Stimulated activated CD4-positive, alpha-beta T cell treated with anti-CD3 and anti-CD28 coated beads, Interleukin-4, amount 100 ng/mL, for 48 hours (primary cell): ENCODE results near the gene STK17B.

ENCODE experiments used
- DNase-seq, 2 donors: peaks; one replicate each; pipeline ENCODE4 v3.0.0-alpha.2; 2020; ENCODE audit warnings: low read depth in 2 of 2

Gene STK17B

DNA sequence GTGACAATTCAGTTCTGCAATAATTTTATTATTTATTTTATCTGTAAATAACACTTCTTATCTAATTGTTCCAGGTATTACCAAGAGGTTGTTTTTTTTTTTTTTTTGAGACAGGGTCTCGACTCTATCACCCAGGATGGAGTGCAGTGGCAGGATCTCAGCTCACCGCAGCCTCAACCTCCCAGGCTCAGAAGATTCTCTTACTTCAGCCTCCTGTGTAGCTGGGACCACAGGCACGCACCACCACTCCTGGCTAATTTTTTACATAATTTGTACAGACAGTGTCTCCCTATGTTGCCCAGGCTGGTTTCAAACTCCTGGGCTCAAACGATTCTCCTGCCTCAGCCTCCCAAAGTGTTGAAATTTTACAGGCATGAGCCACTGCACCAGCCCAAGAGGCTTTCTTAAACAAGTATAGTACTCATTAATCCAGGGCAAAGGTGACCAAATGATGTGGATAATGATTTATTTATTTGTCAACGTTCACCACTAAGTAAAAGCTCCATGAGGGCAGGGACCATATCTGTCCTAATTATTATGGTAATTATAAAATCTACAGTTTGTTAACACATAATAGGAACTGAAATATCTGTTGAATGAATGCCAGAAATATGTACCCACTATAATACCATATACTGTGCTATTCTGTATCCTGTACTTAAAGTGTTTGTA lies 12.0 kb downstream of the STK17B start:
- no peak for DNase-seq

DNA sequence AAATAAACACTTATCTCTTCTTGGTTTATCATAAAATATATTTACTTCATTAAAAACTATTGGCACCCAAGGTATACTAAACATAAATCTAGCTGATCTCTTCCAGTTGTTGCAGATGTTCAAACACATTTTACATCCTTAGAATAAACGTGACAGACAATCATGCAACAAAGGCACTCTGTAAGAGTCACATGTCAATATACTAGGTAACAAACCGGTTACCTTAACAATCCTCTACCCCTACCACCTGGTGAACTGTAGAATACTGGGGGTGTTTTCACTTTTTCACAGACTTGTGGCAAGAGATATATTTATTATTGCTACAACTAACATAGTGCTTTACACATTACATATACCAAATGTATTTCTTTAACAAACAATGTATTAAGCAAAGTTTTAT lies 15.8 kb downstream of the STK17B start:
- no peak for DNase-seq

DNA sequence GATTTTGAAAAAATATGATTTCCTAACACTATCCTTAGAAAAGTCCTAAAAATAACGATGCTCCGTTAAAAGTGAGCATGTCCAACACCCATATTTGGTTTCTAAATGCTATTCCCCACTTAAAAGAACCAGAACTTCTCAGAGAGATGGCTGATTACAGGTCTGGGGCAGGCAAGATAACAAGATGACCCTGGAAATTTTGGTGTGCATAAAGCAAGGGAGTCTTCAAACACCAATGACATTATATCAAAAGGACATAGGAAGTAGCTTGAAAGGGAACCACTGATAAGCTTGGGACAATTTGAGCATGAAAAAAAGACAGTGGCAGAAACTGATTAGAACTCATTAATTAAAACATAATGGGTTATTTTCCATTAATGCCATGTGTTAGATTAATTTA lies 17.9 kb downstream of the STK17B start:
- DNase-seq, result no peak

DNA sequence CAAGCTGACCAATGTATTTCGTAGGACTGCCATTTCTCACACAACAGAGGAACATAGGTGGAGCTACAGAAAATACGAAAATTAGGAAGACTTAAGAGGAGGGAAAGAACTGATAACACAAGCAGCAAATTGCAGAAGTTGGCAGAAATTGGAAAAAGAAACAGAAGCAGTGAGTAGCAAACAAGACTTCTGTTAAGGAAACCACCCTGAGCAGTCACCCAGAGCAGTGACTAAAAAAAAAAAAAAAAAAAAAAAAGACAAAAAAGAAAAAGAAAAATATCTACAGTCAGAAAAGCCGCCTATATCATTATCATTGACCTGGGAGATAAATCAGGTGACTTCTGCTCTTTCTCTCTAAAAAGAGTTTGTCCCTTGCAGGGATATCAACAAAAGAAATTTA lies 21.4 kb downstream of the STK17B start:
- no peak for DNase-seq

DNA sequence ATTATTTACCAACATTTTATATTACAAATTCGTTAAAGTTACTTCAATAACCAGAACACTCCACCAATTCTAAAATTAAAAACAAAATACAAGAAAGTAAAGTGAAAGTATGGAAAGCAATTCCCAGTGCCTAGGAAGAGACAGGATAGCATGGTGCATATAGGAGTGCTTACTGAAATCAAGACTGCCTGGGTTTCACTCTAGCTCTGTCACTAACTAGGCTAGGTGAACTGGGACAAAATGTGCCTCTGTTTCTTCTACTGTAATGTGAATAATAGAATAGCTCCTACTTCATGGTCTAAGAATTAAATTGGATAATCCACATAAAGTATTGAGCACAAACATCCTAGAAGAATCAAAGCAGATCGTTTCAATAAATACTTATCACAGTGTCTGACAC lies 22.6 kb downstream of the STK17B start:
- DNase-seq, result no peak

DNA sequence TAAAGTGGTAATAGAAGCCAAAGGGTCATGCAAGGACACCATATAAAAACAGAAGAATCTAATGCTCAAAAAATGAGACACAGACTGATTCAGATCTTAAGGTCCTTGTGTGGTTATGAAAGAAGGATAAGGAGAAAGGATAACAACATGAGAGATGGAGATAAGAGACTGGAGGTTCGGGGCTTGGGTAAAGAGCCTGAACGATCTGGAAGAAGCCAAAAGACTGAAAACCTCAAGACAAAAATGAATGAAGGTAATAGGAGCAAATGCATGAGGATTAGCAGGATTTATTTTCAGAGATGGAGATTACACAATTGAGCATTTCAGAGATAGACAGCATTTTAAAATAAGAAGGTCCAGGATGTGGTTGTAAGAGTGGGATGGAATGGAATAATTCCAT lies 26.1 kb downstream of the STK17B start:
- DNase-seq, result no peak

DNA sequence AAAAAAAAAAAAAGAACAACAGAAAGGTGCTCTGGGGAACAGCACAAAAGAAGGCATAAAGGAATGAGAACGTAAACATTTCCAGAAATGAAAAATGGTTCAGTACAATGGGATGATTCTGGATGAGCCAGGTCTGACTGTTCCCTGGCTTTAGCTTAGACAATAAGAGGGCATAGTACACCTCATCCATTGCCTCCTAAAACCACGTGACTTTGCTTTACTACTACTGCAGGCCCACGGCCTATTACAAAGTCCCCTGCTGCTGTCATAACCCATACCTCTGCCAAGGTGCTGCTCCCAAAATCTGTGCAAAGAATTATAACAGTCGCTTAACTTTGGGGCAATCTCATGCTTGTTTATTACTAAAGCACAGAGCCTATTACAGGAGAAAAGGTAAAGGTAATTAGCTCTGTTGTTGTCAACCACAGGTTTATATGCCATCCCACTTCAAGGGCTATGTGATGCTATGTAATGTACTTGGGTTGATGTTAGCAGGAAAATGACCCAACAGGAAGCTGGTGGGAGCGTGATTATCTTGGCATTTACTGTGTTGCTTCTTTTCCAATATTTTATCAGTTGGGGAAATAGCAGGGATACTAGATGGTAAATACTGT lies 26.8 kb downstream of the STK17B start:
- DNase-seq, result no peak

DNA sequence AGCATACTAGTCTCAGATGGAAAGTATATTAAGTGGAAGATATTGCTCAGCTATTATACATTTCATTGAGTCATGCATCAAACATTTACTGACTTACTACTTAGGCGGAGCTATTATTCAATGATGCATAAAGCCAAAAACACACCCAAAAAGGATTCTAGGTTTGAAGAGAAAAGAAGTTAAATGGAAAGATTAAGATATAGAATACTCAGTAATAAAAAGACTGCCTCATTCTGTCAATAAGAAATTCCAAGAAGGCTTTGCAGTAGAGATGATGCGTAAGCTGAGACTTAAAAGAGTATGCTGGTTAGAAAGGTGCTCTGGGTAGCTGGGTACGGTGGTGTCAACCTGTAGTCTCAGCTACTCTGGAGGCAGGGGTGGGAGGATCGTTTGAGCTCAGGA lies 27.6 kb downstream of the STK17B start:
- no peak for DNase-seq

DNA sequence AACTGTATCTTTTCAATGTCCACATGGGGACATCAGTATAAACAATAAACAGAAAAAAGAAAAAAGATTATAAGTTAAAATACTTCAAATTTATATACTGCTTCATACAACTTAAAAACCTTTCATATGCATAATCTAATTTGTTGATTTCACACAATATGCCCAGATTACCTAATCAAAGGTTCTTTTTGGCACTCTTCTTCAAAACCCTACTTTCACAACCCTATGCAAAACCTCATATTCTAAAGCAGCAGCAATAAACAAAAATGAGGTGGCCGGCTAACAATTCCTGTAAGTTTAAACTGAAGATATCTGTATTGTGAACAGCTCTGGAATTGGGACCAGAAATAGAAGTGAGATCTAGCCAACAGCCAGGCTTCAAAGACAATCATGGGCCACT lies 28.6 kb downstream of the STK17B start:
- DNase-seq, result no peak

DNA sequence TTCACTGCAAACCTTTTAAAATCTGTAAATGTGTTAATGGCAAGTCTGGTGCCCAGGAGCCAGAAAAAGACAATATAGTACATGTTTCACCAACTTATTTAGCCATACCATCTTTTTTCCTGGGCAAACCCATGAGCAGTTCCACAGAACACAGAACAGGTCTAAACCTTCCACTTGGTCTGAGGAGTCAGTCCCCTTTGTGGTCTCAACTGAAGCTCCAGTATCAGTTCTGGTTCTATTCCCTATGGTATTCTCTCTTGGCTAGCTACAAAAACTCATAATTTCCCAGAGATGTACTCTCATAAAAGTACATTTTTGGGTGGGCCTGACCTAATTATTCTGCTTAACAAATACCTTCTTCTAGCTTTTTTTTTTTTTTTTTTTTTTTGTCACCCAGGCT lies 31.2 kb downstream of the STK17B start:
- no peak for DNase-seq

DNA sequence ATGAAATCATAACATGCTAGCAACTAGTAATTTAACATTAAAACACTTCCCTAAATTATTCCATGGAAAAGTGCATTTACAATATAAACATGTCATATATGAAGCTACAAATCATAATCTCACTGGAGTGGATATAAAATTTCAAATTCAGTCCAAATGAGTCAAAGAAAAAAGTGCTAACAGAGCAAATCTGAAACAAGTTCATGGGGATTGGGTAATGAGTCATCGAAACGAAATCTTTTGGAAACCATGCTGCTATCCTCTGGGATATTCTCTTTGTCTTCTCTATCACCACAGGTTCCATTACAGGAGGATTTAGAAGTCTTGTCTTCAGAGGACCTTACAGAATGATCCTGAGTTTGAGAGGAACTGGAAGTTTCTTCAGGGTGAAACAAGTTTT lies 34.1 kb downstream of the STK17B start:
- no peak for DNase-seq

DNA sequence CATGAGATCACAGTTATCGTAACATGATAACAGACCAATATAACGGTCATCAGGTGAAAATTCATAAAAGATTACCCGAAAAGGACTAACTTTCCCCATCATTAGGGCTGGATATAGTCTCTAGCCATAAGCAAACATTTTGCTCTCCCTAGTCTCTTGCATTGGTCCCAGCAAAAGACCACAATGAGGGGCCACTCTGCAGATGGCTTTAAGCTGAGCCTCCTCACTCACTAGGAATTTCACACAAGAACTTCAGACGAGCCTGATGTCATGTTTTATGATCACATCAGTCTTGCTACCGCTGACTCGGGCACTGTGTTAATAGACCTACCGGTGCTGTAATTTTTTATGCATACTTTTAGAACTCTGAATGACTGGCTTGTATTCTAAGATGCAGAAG lies 35.2 kb downstream of the STK17B start:
- no peak for DNase-seq

DNA sequence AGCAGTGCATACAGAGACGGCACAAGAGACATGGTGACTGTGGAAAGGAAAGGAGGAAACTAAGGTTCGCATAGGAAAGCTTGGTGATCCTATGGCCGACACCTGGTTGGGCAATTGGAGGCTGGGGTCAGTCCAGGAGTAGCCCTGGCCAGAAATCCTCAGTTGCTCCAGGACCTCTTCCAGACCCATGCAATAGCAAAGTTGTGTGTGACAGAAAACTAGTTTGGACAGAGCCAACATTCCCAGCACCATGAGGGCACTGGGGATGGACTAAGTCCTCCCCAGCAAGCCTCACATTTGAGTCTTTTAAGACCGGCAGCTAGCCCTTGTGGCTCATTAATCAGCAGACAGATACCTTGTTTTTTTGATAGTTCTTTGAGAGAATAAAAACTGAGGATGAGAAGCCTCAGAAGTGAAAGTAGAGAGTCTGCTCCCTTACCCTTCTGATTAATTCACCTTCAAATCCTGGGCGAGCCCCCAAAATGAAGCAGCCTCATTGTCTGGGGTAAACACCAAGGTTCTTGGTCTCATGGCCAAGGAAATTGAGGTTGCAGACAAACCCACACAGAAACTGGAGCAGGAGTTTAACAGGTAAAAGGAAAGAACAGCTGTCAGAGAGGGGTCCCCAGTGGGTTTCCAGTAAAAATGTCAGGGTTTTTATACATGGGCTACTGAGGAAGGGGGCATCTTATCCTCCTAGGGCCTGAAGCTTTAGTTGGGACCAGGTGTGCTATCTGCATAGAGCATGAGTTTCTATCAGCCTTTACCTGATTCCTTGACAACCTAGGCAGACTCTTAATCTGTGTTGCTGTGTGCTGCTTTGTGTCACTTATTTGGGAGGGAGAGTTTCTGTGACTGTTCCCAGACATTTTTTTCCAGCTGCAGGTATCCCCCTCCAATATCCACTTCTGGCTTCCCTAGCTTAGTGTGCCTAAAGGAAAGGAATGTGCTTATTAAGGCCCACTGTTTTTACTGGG lies 39.1 kb downstream of the STK17B start:
- DNase-seq, result peak; percentile 34 to 44

DNA sequence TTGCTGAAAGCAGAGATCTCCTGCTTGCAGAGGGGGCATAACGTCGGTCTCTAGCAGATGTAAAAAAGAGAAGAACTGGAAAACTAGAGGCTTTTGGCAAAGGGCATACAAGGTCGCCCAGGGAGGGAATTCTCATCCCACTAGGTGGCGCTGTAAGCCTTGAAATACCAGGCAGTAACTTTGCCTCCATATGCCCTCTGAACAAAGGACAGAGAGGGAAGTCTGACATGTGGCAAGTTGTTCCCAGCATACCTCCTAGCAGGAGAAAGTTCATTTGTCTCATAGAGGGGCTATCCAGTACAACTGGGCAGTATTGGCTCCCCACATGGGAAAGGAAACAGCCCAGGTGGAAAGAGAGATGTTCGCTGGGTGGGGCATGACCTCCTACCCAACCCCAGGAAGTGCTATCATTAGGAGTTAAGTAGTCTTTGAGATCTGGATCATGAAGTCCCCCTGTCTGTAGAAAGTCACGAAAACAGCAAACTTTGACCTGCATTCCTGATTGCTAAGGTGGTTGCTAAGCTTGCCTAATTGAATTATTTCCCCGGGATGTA lies 39.9 kb downstream of the STK17B start:
- peak; percentile 63 to 69 for DNase-seq

DNA sequence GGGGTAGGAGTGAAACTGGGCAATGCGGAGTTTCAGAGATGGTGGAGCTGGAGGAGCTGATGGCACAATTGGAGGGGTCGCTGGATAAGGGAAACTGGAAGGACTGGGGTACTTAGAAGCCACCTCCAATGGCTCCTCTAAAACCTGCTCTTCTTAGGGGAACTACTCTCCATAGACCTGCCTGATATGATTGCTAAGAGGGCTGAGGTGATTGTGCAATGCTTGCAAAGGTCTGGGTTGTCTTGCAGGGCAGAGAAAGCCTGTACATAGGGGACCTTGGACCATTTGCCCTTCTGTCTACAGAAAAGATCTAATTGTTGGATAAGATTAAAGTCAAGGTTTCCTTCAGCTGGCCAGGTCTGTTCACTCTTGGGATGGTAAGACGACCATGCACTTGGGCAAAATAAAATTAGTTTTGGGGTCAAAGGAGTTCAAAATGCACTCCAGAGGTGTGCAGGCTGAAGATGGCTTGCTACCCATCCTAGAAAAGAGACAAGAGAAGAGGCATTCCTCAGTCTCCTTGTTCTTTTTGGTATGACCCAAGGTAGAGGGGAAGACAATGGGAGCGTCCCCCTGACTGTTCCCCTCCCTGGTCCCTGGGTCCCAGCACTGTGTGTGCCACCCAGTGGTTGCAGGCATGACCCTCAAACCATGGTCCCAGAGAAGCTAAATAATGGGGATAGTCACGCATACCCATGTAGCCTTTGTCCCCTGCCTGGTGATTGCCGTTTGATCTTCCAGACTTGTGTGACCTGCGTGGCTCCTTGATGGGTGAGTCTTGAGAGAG lies 41.1 kb downstream of the STK17B start:
- DNase-seq, result peak in 1 of 2 donors; percentile 19

DNA sequence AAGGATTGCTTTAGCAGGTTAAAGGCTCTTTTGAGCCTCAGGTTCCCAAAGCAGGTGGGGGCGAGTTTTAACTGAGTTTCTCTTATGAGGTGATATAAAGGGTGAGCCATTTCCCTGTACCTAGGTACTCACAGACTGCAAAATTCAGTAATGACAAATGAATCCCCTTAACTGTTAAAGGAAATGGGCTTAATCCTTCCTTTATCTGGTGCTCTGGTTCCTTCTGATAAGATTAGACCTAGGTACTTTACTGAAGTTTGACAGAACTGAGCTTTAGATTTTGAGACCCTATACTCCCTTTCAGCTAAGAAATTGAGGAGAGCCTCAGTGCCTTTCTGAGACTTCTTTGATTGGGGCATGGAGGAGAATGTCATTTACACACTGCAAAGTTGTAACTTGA lies 42.6 kb downstream of the STK17B start:
- no peak for DNase-seq

DNA sequence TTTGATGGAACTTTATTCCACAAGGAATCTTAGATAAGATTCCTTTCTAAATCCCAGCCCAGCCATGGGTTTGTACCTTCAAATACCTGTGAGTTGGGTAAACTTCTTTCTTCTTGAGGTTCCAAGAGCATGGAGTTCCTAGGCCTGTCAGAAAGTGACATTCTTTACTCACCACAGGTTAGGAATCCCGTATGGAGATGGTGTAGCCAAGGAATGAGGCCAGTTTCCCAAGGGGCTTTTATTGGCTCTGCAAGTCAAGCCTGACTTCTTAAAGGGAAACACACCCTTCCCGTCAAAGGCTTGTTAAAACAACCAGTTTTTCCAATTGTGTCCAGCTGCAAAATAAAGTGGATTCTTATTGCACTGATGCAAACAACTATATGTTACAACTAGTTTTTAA lies 45.8 kb downstream of the STK17B start:
- no peak for DNase-seq

DNA sequence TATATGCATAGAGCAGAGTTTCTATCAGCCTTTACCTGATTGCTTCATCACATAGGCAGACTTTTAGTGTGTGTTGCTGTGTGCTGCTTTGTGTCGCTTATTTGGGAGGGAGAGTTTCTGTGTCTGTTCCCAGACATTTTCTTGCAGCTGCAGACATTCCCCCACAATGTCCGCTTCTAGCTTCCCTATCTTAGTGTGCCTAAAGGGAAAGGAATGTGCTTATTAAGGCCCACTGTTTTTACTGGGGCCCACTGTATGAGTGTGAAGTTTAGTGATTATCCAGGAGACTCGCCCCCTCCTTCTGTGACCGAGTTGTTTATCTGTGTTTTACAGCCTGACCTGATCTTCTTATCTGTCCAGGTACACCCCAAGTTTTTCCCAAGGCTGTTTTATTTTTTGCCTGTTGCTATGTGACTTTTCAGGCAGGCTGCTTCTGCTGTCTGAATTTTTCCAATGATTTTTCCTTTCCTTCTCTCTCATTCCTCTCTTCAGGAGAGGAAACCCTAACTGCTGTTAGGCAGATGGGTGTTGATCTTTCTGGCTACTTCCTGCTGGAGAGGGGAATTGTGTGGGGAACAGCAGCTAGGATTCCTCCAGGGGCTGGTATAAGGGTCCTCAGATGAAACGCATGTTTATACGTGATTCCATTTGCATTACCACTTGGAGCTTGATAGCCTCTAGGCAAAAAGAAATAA lies 47.6 kb downstream of the STK17B start:
- no peak for DNase-seq

DNA sequence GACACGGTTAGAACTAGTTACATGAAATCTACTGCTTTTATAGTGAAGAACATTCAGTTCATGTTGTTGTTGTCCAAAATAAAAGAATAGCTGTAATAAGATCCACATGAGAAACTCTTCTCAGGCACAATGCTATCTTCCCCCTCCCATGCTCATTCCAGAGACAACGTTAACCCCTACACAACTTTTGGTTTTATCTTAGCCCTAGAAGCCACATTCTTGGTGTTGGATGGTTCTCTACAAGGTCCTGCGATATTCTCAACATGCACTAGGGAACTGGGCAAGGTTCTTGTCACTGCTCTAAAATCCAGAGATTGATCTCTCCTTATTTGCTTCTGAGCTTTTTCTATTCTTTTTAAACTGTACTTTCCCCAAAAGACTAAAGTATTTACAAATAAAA lies 51.5 kb downstream of the STK17B start:
- no peak for DNase-seq

DNA sequence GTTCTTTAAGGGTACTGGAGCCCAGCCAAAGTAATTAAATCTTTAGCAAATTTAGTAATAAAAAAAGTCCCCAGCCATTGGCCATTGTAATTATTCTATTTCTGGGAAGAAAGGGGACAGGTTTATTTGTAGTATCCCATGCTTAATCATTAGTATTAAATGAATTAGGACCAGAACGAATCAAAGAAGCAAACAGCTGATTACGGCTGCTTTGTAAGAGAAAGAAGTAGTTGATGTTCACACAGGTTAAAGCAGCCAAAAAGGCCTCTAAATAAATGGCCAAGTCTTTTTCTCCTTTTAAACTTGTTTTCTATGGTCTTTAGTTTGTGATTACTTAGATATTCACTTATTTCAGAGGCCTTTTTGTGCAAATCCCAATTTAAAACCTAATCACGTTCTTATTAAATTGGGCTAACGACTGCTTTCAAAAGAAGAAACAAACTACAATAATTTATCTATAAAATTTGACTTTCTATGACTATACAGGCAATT lies 54.1 kb downstream of the STK17B start:
- no peak for DNase-seq
